Urinary bladder (tissue), 4 donors: ENCODE data around the gene MTFR2. TPM values are rescaled to one million over a fixed set of nuclear protein-coding genes. Genes with fewer than 3 reads are reported as not detected.
"Not testable (repeated sequence)": the region's sequence is repeated elsewhere in the genome, so short reads cannot be mapped to it uniquely, and the experiment has no call there.

Source experiments
- DNase-seq: peaks from one replicate; pipeline ENCODE4 v3.0.0-alpha.2; 2015; ENCODE audit errors: extremely low spot score
- H3K27ac ChIP-seq: one replicate; pipeline ENCODE4 v1.5.1; 2013; ENCODE audit warnings: low read depth, mild to moderate bottlenecking, moderate library complexity
- H3K36me3 ChIP-seq: one replicate; pipeline ENCODE4 v1.6.1; 2013; ENCODE audit warnings: mild to moderate bottlenecking, moderate library complexity; ENCODE audit not compliant: insufficient read depth
- H3K4me1 ChIP-seq: one replicate; pipeline ENCODE4 v1.6.1; 2013; ENCODE audit warnings: mild to moderate bottlenecking, moderate library complexity; ENCODE audit not compliant: insufficient read depth
- H3K4me3 ChIP-seq: one replicate; pipeline ENCODE4 v1.5.1; 2013; ENCODE audit warnings: low read depth, low read length
- WGBS: extraction: QIAGEN DNeasy Blood & Tissue Kit; methylation state at CpG from one replicate; pipeline ENCODE4 v1.1.7; 2013; 5-methylcytosine and 5-hydroxymethylcytosine counted together
- polyA plus RNA-seq: library from polyadenylated mRNA; stranded (reverse); fragments of 200-250 nt; gene quantifications from one replicate; pipeline ENCODE4 v1.2.3, GENCODE V29; 2013
- total RNA-seq: library from RNA; depleted of rRNA; stranded (reverse); fragments of >200 nt; gene quantifications from one replicate; pipeline ENCODE4 v1.2.3, GENCODE V29; 2014
- donor health status: healthy with polysubstance abuse.
- donor health status: healthy.

Gene MTFR2
- total and polyA plus RNA-seq, 2 donors, result 0.43 to 1.6 TPM

DNA sequence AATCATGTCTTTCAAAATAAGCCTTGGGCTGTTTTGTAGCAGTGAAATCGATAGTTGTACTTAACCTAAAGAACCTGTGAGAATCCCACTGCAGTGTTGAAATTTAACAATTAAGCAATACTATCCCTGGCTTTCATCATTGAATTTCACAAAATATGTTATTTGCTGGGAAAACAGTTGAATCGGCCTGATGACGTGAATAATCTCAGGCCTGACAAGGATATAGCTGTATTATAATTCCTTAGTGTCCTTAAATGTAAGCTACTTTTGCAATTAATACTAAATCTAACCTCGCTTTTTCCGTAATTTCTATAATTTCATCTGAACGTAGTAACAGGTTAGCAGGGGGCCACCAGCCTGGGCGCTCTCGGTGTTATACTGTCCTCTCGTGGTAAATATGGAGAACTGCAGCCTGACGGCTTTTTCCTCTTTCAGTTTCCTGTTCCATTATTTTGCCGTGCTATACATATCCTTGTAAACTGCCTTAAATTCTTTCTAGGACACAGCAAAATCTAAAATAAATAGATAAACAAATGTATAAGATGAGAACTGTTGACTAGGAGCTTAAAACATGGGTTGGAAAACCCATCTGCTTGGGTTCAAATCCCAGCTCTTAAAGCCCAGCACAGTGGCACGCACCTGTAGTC is 24.0 kb downstream of the MTFR2 start:
- H3K36me3 ChIP-seq, result no peaks in the 10 kb centered on the region
- H3K27ac ChIP-seq, result no peak overlapping the region
- H3K4me1 ChIP-seq, result no peaks in the 10 kb centered on the region
- WGBS, result 24% methylated on average over 12 of the region's 12 CpGs
- peak overlapping the region; percentile 15 for H3K4me3 ChIP-seq
- no peak for DNase-seq

DNA sequence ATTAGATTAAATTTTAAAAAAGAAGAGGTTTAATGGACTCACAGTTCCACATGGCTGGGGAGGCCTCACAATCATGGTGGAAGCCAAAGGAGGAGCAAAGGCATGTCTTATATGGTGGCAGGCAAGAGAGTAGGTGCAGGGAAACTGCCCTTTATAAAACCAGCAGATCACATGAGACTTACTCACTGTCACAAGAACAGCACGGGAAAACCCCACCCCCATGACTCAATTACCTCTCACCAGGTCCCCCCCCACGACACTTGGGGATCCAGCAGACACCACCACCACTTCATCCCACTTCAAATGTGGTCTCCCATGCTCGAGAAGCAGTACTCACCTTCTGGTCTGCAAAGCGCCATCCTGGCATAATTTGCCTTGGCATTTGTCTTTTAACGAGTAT is 24.6 kb downstream of the MTFR2 start:
- Histone ChIP-seq H3K27ac (no peak overlapping the region), H3K4me3 (no peak overlapping the region), H3K4me1 (no peaks in the 10 kb centered on the region), H3K36me3 (no peaks in the 10 kb centered on the region)
- no peak for DNase-seq
- WGBS, result 84% methylated on average over 5 of the region's 5 CpGs

DNA sequence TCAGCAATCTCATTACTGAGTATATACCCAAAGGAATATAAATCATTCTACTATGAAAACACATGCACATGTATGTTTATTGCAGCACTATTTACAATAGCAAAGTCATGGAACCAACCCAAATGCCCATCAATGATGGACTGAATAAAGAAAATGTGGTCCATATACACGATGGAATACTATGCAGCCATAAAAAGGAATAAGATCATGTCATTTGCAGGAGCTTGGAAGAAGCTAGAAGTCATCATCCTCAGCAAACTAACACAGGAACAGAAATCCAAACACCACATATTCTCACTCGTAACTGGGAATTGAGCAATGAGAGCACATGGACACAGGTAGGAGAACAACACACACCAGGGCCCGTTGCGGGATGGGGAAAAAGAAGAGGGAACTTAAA is 25.1 kb downstream of the MTFR2 start:
- not testable (repeated sequence) for H3K4me1 ChIP-seq, H3K36me3 ChIP-seq, H3K27ac ChIP-seq, DNase-seq, H3K4me3 ChIP-seq
- WGBS, result 94% methylated on average over 4 of the region's 4 CpGs

DNA sequence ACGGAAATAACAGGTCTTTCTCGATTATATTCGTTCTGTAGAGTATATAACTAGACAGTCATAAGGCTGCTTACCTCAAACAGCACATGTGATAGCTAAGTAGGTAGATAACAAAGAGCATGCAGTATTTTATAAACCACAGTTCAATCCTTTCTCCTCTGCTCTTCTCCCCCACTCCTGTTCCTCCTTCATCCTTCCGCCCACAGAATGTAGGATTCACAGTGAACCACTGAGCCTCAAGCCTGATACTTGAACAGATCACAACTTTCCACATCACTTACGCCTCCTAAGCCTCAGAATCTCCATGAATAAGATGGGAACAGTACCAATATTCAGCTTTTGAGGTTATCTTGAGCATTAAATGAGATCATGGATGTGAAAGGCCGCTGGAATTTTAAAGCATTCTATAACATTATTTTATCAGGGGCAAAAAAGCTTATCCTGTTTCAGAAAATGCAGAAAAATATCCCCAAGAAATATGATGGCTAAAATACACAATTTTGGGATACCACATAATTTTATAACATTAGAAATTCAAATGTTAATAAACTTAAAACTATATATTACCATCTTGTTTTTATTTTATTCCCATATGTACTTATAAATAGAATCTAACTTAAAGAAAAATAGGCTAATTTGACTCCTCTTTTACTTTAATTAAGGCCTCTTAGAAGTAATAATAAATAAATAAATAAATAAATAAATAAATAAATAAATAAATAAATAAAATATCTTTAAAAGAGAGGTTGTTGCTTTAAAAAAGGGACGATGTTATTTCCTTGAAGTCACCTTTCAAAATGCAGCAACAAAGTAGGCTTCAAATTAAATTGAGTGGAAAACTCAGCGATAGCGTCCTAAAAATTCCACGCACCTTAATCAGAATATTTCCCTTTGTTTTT is 33.4 kb downstream of the MTFR2 start:
- Histone ChIP-seq H3K27ac (no peak overlapping the region), H3K4me3 (no peak overlapping the region), H3K36me3 (no peaks in the 10 kb centered on the region), H3K4me1 (no peaks in the 10 kb centered on the region)
- 86% methylated on average over 10 of the region's 10 CpGs for WGBS
- DNase-seq, result no peak

DNA sequence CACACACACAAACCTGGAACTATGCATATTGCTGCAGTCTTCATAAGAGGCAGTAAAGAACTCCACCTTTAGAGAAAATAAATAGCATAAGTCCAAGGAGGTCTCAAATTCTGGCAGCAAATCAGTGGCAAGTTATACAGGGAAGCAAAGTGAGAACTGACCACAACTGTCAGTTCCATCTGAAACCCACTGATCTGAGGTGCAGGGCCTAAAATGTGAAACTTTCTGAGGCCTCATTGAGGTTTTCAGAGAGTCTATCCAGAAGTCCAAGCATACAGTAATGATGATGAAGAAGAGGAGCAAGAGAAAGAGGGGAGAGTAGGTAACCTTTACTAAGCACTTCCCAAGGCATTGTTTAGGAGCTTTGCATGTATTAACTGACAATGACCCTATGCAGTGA is 36.3 kb downstream of the MTFR2 start:
- no peaks in the 10 kb centered on the region for H3K4me1 ChIP-seq

DNA sequence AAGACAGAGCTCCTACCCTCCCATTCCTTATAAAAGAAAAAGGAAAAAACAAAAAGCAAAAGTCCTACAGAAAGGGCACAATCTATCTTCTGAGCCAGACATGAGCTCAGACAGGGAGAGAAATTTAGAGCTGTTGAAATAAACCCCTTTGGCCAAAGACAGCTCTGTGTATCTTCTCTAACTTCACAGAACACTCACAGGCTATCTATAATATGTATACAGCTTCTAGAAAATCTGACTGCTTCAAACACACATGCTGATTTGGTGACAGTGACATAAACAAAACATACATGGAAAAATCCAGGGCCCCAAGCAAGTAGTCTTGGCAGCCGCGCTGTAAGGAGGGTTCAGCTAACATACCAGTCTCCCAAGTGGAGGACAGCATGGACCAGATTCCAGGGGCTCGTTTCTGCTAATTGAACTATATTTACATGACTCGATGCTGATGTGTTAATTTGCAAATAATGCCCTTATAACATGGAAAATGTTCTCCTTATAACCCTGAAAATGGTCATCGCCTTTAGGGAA is 37.0 kb downstream of the MTFR2 start:
- Histone ChIP-seq H3K27ac (no peak overlapping the region), H3K4me3 (no peak overlapping the region), H3K36me3 (no peaks in the 10 kb centered on the region), H3K4me1 (no peaks in the 10 kb centered on the region)
- no peak for DNase-seq
- WGBS, result 52% methylated on average over 5 of the region's 5 CpGs

More for the DNA sequence above, 36.3 kb downstream of the MTFR2 start:
- Histone ChIP-seq H3K36me3 (no peaks in the 10 kb centered on the region), H3K27ac (no peak overlapping the region), H3K4me3 (no peak overlapping the region)
- DNase-seq, result no peak

DNA sequence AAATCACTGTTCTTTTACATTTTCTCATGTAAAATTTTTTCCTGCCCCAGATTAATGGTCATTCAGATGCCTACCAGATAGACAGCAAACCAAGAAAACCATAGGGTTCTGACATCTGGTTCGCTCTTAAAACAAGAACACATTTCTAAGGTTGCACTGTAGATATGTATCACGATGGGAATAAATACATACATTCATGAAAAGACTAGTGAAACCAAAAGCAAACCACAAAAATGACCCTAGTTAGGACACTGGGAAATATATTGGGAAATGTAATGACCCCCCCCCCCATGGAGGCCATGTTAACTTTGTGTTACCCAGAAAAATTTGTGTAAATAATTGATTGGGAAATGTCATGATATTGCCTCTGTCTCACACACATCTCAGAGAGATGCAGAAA is 37.5 kb downstream of the MTFR2 start:
- Histone ChIP-seq H3K36me3 (no peaks in the 10 kb centered on the region), H3K4me3 (no peak overlapping the region), H3K4me1 (no peaks in the 10 kb centered on the region), H3K27ac (no peak overlapping the region)
- DNase-seq, result no peak
- 96% methylated on average over 2 of the region's 2 CpGs for WGBS

DNA sequence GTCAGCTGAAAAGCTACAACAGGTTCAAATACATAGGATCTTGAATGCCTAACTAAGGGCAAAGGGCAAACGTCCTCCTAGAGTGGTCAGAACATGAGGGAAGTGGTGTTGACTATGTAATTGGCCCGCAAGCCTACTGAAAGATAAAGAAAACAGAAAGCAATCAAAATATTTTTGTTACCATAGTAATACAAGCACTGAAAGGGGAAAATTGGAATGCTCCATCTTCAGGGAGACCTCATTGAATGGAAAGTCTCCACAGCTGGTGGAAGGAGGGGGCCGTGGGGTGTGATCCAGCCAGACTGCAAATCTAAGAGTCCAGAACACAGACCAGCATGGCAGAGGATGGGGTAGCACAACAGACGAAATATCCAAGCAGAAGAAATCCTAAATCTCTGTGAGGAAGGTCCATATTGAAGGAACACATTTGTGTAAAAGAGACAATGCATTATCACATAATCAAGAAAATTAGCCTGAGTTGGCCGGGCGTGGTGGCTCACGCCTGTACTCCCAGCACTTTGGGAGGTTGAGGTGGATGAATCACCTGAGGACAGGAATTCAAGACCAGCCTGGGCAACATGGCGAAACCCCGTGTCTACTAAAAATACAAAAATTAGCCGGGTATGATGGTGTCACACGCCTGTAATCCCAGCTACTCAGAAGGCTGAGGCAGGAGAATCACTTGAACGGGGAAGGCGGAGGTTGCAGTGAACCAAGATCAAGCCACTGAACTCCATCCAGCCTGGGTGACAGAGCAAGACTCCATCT is 39.5 kb downstream of the MTFR2 start:
- Histone ChIP-seq H3K27ac (no peak overlapping the region), H3K36me3 (no peaks in the 10 kb centered on the region), H3K4me3 (no peak overlapping the region), H3K4me1 (no peaks in the 10 kb centered on the region)
- WGBS, result 91% methylated on average over 13 of the region's 13 CpGs
- no peak for DNase-seq

DNA sequence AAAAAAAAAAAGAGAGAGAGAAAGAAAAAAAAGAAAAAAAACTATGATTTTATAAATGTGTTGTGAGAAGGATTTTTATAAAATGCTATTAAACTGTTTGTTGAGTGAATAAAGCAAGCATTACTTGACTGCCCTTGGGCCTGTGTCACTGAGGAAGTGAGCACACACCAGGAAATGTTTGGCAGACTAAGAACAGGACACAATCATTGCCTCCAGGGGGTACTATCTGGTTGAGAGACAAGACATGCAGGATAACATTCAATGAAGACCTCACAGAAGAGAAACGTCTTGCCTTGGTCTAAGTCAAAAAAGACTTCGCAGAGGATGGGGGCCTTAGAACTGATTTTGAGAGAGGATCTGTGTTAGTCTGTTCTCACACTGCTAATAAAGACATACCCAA is 40.6 kb downstream of the MTFR2 start:
- 92% methylated on average over 2 of the region's 2 CpGs for WGBS
- Histone ChIP-seq H3K36me3 (no peaks in the 10 kb centered on the region), H3K4me3 (no peak overlapping the region), H3K27ac (no peak overlapping the region), H3K4me1 (no peaks in the 10 kb centered on the region)
- DNase-seq, result no peak

DNA sequence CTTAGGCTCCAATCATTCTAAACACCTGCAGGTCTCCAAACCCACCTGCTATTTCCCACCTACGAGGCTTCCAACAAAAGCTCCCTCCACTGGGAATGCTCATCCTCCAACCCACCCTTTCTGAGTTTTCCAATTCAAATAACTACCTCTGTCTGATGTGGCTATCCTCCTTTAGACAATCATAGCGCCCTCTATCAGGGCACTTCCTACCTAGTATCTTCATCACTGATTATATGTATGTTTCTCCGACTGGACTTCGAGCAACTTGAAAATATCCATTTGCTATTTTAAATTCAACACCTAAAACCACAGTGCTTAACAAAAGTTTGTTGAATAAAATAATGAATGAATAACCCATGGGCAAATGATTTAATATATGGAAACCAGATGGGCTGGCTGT is 41.3 kb downstream of the MTFR2 start:
- 95% methylated on average over 4 of the region's 4 CpGs for WGBS

DNA sequence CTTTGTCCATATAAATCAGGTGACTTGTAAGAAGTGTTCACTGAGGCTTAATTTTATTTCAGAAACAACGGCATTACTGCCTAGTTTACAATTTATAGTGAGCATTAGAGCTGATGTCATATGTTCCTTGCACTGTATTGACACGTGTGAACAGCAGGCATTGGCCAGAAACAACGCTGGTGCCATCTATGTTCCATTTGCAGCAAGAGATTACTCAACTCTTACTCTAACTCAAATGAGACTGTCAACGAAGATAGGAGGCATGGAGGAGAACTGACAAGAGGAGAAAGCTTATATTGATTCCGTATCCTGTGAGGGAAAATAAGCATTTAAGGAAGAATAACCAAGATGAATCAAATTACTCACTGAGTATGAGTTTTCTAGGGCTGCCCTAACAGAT is 48.4 kb downstream of the MTFR2 start:
- 74% methylated on average over 5 of the region's 5 CpGs for WGBS
- H3K27ac ChIP-seq, result no peak overlapping the region
- no peak for DNase-seq
- no peaks in the 10 kb centered on the region for H3K36me3 ChIP-seq
- H3K4me3 ChIP-seq, result no peak overlapping the region
- H3K4me1 ChIP-seq, result no peaks in the 10 kb centered on the region

More for the DNA sequence above, 41.3 kb downstream of the MTFR2 start:
- no peak for DNase-seq
- no peaks in the 10 kb centered on the region for H3K4me1 ChIP-seq
- H3K4me3 ChIP-seq, result no peak overlapping the region
- H3K27ac ChIP-seq, result no peak overlapping the region
- H3K36me3 ChIP-seq, result no peaks in the 10 kb centered on the region

DNA sequence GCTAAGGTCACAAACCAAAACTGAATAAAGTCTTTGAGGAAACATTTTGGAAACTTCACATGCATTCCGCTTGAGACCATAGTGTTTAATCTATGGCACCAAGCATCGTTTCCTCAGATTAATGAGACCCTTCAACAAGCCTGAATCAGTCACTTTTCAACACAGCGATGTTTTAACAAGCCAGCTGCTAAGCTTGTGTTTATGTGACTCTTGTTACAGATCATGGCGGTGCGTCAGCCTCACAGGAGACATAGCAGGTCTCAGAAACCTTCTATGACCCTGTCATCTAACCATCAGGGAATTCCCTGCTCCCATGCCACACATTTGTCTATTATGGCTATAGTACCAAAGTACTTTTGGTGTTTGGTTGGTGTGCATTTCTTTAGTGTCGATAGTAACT is 57.2 kb downstream of the MTFR2 start:
- no peak overlapping the region for H3K4me3 ChIP-seq
- H3K4me1 ChIP-seq, result no peaks in the 10 kb centered on the region
- no peak overlapping the region for H3K27ac ChIP-seq
- no peak for DNase-seq
- H3K36me3 ChIP-seq, result no peaks in the 10 kb centered on the region
- WGBS, result 68% methylated on average over 6 of the region's 6 CpGs

DNA sequence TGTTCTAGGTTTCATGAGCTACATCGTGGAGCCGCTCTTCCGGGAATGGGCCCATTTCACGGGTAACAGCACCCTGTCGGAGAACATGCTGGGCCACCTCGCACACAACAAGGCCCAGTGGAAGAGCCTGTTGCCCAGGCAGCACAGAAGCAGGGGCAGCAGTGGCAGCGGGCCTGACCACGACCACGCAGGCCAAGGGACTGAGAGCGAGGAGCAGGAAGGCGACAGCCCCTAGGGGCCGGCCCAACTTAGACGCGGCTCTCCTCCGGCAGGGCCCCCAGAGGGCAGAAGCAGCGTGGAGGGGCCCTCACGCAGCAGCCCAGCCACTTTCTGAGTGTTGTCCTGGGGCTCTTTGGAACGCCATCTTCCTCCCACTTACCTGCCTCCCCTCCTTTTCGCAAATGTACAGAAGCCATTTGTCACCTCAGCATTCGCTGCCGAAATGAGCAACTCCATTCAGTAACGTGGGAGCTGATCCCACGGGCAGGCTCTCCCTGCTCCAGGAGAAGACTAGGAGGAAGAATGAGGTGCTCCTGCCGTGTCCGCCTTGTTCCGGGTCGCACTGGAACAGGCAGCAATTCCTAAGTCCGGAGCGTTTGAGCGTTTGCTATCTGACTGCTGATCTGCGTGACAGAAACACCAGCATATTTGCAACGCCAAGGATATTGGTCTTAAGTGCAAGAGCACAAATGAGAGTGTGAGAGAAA is 58.4 kb downstream of the MTFR2 start:
- no peak overlapping the region for H3K4me3 ChIP-seq
- no peak for DNase-seq
- H3K36me3 ChIP-seq, result peaks cover 4% of the 10 kb centered on the region
- 96% methylated on average over 32 of the region's 32 CpGs for WGBS
- no peak overlapping the region for H3K27ac ChIP-seq
- no peaks in the 10 kb centered on the region for H3K4me1 ChIP-seq
